Aorta (tissue), 5 donors: ENCODE measurements around the gene ANKRD34B. TPM values are rescaled to one million over a fixed set of nuclear protein-coding genes. Genes with fewer than 3 reads are reported as not detected.

Source experiments
- ATAC-seq: fragments of 200-7000 bp; cut with Tn5 transposase; one replicate; pipeline ENCODE4 v1.9.1; 2022; ENCODE audit warnings: moderate library complexity; ENCODE audit not compliant: low FRiP score
- DNase-seq, 2 donors: peaks; one replicate each; pipeline ENCODE4 v3.0.0-alpha.2; 2020
- H3K27ac ChIP-seq, 2 donors: one replicate each; pipeline ENCODE4 v1.5.1; 2013; ENCODE audit warnings: low read length in 2 of 2, mild to moderate bottlenecking in 2 of 2, moderate library complexity in 2 of 2, control low read depth in 1 of 2, inconsistent platforms in 1 of 2, low read depth in 1 of 2
- H3K27me3 ChIP-seq, 2 donors: one replicate each; pipeline ENCODE4 v1.6.1; 2013; ENCODE audit warnings: control low read depth in 1 of 2, low read length in 1 of 2, mild to moderate bottlenecking in 1 of 2, moderate library complexity in 1 of 2; ENCODE audit not compliant: insufficient read depth in 2 of 2, control insufficient read depth in 1 of 2
- H3K36me3 ChIP-seq, 2 donors: one replicate each; pipeline ENCODE4 v1.6.1; 2013; ENCODE audit warnings: control low read depth in 1 of 2, low read length in 1 of 2, mild to moderate bottlenecking in 1 of 2; ENCODE audit not compliant: insufficient read depth in 2 of 2, control insufficient read depth in 1 of 2
- H3K4me1 ChIP-seq, 2 donors: one replicate each; pipeline ENCODE4 v1.6.1; 2013; ENCODE audit warnings: low read length in 2 of 2, control low read depth in 1 of 2, mild to moderate bottlenecking in 1 of 2, moderate library complexity in 1 of 2; ENCODE audit not compliant: insufficient read depth in 2 of 2, control insufficient read depth in 1 of 2
- H3K4me3 ChIP-seq, 2 donors: one replicate each; pipeline ENCODE4 v1.5.1; 2013; ENCODE audit warnings: low read length in 2 of 2, control low read depth in 1 of 2, mild to moderate bottlenecking in 1 of 2
- H3K9me3 ChIP-seq: one replicate; pipeline ENCODE4 v1.6.1; 2013; ENCODE audit warnings: mild to moderate bottlenecking, low read length; ENCODE audit not compliant: control insufficient read depth
- WGBS, 2 donors: extraction: QIAGEN DNeasy Blood & Tissue Kit; methylation state at CpG; one replicate each; pipeline ENCODE4 v1.1.7; 2013; 5-methylcytosine and 5-hydroxymethylcytosine counted together
- intact Hi-C, 2 donors: fragments of 100-400 bp; cut with DNase I; formaldehyde crosslinking; loops; one replicate each; pipeline versions ENCODE4 v1.14.2 to v1.15.0; 2022
- polyA plus RNA-seq, 2 donors: library from polyadenylated mRNA; stranded (reverse); fragments of 200-250 nt; gene quantifications; one replicate each; pipeline ENCODE4 v1.2.3, GENCODE V29; 2013
- total RNA-seq, 2 donors: library from RNA; stranded (reverse); fragmentation: NEBNext Ultra II Directional; extraction: Animal tissue kit (Norgen Biotek cat#: 25700); gene quantifications; one replicate each; pipeline ENCODE4 v1.2.1, GENCODE V29; 2021
- donor health status: healthy with polysubstance abuse.
- donor health status: Bipolar disorder and iron deficiency.
- donor health status: DM: no; HTN: no; CAD: no.
- donor health status: DM: no; HTN: no; CAD: no.
- donor health status: DM: yes; HTN: yes; CAD: no.

ANKRD34B gene
- total and polyA plus RNA-seq, 4 donors = 0.25 TPM; not detected in 3

GRCh38 chr5:80600943-80601693 is 31.0 kb upstream of the ANKRD34B start:
- H3K27ac ChIP-seq = no peak overlapping the region
- H3K9me3 ChIP-seq = no peaks in the 10 kb centered on the region
- WGBS, 2 donors = 90 to 91% methylated on average over 2 of the region's 2 CpGs
- no peaks in the 10 kb centered on the region for H3K36me3 ChIP-seq
- H3K27me3 ChIP-seq = no peaks in the 10 kb centered on the region
- no peaks in the 10 kb centered on the region for H3K4me1 ChIP-seq
- DNase-seq (no peak), ATAC-seq (no peak)
- no peak overlapping the region for H3K4me3 ChIP-seq
- intact Hi-C loops = no loop called here

DNA sequence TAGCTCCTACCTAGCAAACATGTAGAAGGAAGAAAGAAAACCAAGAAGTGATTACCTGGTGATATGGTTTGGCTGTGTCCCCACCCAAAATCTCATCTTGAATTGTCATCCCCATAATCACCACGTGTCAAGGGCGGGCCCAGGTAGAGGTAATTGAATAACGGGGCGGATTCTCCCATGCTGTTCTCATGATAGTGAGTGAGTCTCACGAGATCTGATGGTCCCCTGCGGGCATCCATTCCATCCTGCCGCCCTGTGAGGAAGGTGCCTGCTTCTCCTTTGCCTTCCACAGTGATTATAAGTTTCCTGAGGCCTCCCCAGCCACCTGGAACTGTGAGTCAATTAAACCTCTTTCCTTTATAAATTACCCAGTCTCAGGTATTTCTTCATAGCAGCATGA is 27.4 kb upstream of the ANKRD34B start:
- no peaks in the 10 kb centered on the region for H3K27me3 ChIP-seq
- DNase-seq (no peak), ATAC-seq (no peak)
- no peaks in the 10 kb centered on the region for H3K4me1 ChIP-seq
- no peak overlapping the region for H3K27ac ChIP-seq
- no peaks in the 10 kb centered on the region for H3K36me3 ChIP-seq
- 67 to 70% methylated on average over 6 to 7 of the region's 7 CpGs for WGBS, 2 donors
- no peak overlapping the region for H3K4me3 ChIP-seq
- intact Hi-C loops = no loop called here
- no peaks in the 10 kb centered on the region for H3K9me3 ChIP-seq

DNA sequence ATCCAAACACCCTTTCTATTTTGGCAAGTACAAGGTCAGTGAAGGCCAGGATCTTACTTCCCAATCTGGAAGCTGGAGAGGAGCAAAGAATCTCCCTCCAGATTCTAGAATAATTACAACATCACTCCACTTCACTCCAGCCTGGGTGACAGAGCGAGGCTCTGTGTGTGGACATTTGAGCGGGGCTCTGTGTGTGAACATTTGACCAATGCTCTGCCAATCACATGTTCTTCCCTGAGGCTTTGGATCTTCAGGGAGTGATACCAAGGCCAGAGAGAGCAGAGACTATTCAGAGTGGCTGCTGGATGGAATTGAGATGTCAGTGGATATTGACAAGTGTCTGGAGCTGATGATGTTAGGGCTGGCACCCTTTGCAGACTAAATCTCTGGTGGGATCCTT is 24.7 kb upstream of the ANKRD34B start:
- ATAC-seq = no peak
- WGBS, 2 donors = 89% methylated on average over 2 of the region's 2 CpGs
- DNase-seq = no peak
- Histone ChIP-seq H3K4me1 (no peaks in the 10 kb centered on the region), H3K9me3 (no peaks in the 10 kb centered on the region), H3K36me3 (no peaks in the 10 kb centered on the region), H3K4me3 (no peak overlapping the region), H3K27me3 (no peaks in the 10 kb centered on the region), H3K27ac (no peak overlapping the region)
- intact Hi-C loops = no loop called here

- no peaks in the 10 kb centered on the region for H3K9me3 ChIP-seq
- H3K36me3 ChIP-seq = no peaks in the 10 kb centered on the region
- ATAC-seq (no peak), DNase-seq (no peak)
- 66 to 68% methylated on average over 2 of the region's 2 CpGs for WGBS, 2 donors
- H3K27me3 ChIP-seq = no peaks in the 10 kb centered on the region
- H3K27ac ChIP-seq = no peak overlapping the region
- H3K4me1 ChIP-seq = no peaks in the 10 kb centered on the region
- no peak overlapping the region for H3K4me3 ChIP-seq
- intact Hi-C loops = no loop called here
Observed at GRCh38 chr5:80592761-80593160, 22.7 kb upstream of the ANKRD34B start.

GRCh38 chr5:80592105-80592504 is 22.0 kb upstream of the ANKRD34B start:
- intact Hi-C loops = no loop called here
- WGBS, 2 donors = 61 to 65% methylated on average over 1 of the region's 1 CpG
- no peaks in the 10 kb centered on the region for H3K36me3 ChIP-seq
- no peak overlapping the region for H3K27ac ChIP-seq
- H3K9me3 ChIP-seq = no peaks in the 10 kb centered on the region
- no peaks in the 10 kb centered on the region for H3K4me1 ChIP-seq
- DNase-seq = no peak
- no peak for ATAC-seq
- no peaks in the 10 kb centered on the region for H3K27me3 ChIP-seq
- no peak overlapping the region for H3K4me3 ChIP-seq

DNA sequence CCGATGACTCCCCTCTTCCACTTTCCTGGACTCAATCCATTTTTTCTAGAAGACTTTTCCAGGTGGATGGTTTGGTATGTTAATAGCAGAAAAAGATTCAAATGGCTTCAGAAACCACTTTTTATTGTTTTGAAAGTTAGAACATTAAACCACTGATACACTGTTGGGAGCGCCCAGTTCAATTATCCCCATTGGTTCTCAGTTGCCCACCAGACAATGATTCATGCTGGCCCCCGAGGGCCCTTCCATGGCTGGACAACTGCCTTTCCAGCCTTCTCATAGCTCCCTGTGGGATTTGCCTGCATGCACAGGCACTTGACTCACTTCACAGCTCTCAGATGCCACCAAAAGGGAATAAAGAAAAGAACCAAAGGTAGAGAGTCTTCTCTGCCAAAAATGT is 21.3 kb upstream of the ANKRD34B start:
- no peaks in the 10 kb centered on the region for H3K9me3 ChIP-seq
- no peak overlapping the region for H3K27ac ChIP-seq
- DNase-seq (no peak), ATAC-seq (no peak)
- intact Hi-C loops = no loop called here
- H3K4me1 ChIP-seq = no peaks in the 10 kb centered on the region
- H3K4me3 ChIP-seq = no peak overlapping the region
- H3K36me3 ChIP-seq = no peaks in the 10 kb centered on the region
- H3K27me3 ChIP-seq = no peaks in the 10 kb centered on the region
- 78% methylated on average over 3 of the region's 3 CpGs for WGBS, 2 donors

GRCh38 chr5:80590766-80591165 is 20.7 kb upstream of the ANKRD34B start:
- Histone ChIP-seq H3K36me3 (no peaks in the 10 kb centered on the region), H3K4me3 (no peak overlapping the region), H3K9me3 (no peaks in the 10 kb centered on the region), H3K4me1 (no peaks in the 10 kb centered on the region), H3K27me3 (no peaks in the 10 kb centered on the region), H3K27ac (no peak overlapping the region)
- intact Hi-C loops = no loop called here
- 88 to 89% methylated on average over 5 of the region's 5 CpGs for WGBS, 2 donors
- DNase-seq (no peak), ATAC-seq (no peak)

GRCh38 chr5:80588858-80589540 is 18.9 kb upstream of the ANKRD34B start:
- 84 to 88% methylated on average over 8 of the region's 8 CpGs for WGBS, 2 donors
- Histone ChIP-seq H3K4me3 (no peak overlapping the region), H3K4me1 (no peaks in the 10 kb centered on the region), H3K36me3 (no peaks in the 10 kb centered on the region), H3K9me3 (no peaks in the 10 kb centered on the region), H3K27me3 (no peaks in the 10 kb centered on the region), H3K27ac (no peak overlapping the region)
- intact Hi-C loops = no loop called here
- no peak for DNase-seq
- no peak for ATAC-seq

- 89 to 91% methylated on average over 6 of the region's 6 CpGs for WGBS, 2 donors
- Histone ChIP-seq H3K36me3 (no peaks in the 10 kb centered on the region), H3K27ac (no peak overlapping the region), H3K4me3 (no peak overlapping the region), H3K4me1 (no peaks in the 10 kb centered on the region), H3K9me3 (no peaks in the 10 kb centered on the region), H3K27me3 (no peaks in the 10 kb centered on the region)
- DNase-seq (no peak), ATAC-seq (no peak)
- intact Hi-C loops = no loop called here
Observed at GRCh38 chr5:80584770-80585169, 14.7 kb upstream of the ANKRD34B start.
